CD4-positive, alpha-beta T cell (primary cell): ENCODE data around the gene HELZ. TPM values are rescaled to one million over a fixed set of nuclear protein-coding genes. Genes with fewer than 3 reads are reported as not detected.

Source experiments
- ATAC-seq: fragments of 200-7000 bp; cut with Tn5 transposase; one replicate; pipeline ENCODE4 v1.10.0; 2022; ENCODE audit warnings: mild to moderate bottlenecking; ENCODE audit not compliant: poor library complexity
- CTCF ChIA-PET: fragments of 350-600 bp; sonication (Branson Sonifier 250); formaldehyde crosslinking; loops from one replicate; lab custom pipeline; 2021; ENCODE audit warnings: antibody characterized with exemption, inconsistent platforms; lab: Charles Lee
- POLR2A ChIA-PET: fragments of 350-600 bp; sonication (Branson Sonifier 250); formaldehyde crosslinking; loops from one replicate; lab custom pipeline; 2021; ENCODE audit warnings: antibody characterized with exemption, inconsistent platforms; lab: Charles Lee
- DNase-seq, 14 experiments: peaks; one replicate each; pipeline ENCODE4 v3.0.0-alpha.2; 2013 to 2020; ENCODE audit warnings: mixed read lengths in 2 of 14
- H3K27ac ChIP-seq, 2 donors: one replicate each; pipeline versions ENCODE4 v1.5.1 to v1.7.0; 2013; ENCODE audit warnings: low read length in 2 of 2, low read depth in 1 of 2, mild to moderate bottlenecking in 1 of 2
- H3K27me3 ChIP-seq, 2 experiments: 1 replicate in 1 of 2; 2 replicates in 1 of 2; pipeline versions ENCODE4 v1.6.1 to v1.7.0; 2013; ENCODE audit warnings: low read length in 2 of 2, control low read depth in 1 of 2, mild to moderate bottlenecking in 1 of 2, moderate library complexity in 1 of 2; ENCODE audit not compliant: insufficient read depth in 2 of 2, control insufficient read depth in 1 of 2
- H3K36me3 ChIP-seq: one replicate; pipeline ENCODE4 v1.6.1; 2013; ENCODE audit warnings: low read length, control low read depth; ENCODE audit not compliant: insufficient read depth
- H3K4me1 ChIP-seq: one replicate; pipeline ENCODE4 v1.6.1; 2013; ENCODE audit warnings: low read length, control low read depth; ENCODE audit not compliant: insufficient read depth
- H3K4me3 ChIP-seq: one replicate; pipeline ENCODE4 v1.5.1; 2013; ENCODE audit warnings: mild to moderate bottlenecking, low read length, moderate library complexity
- H3K9me3 ChIP-seq, 2 experiments: 1 replicate in 1 of 2; 2 replicates in 1 of 2; pipeline versions ENCODE4 v1.6.1 to v1.7.0; 2013; ENCODE audit warnings: low read length in 2 of 2, mild to moderate bottlenecking in 2 of 2, control low read depth in 1 of 2, moderate library complexity in 1 of 2; ENCODE audit not compliant: control insufficient read depth in 1 of 2, insufficient read depth in 1 of 2
- H3K27ac Mint-ChIP-seq: one replicate; pipeline ENCODE4 v1.8.0; 2020; ENCODE audit warnings: mixed read lengths
- H3K27me3 Mint-ChIP-seq: one replicate; pipeline ENCODE4 v1.8.0; 2021; ENCODE audit warnings: mixed read lengths
- H3K36me3 Mint-ChIP-seq: one replicate; pipeline ENCODE4 v1.8.0; 2021; ENCODE audit warnings: low read depth, mixed read lengths
- H3K4me1 Mint-ChIP-seq: one replicate; pipeline ENCODE4 v1.8.0; 2021; ENCODE audit warnings: low read depth, mixed read lengths
- H3K4me3 Mint-ChIP-seq: one replicate; pipeline ENCODE4 v1.8.0; 2020; ENCODE audit warnings: mild to moderate bottlenecking, mixed read lengths
- H3K9me3 Mint-ChIP-seq: one replicate; pipeline ENCODE4 v1.8.0; 2020; ENCODE audit warnings: mixed read lengths
- CTCF ChIP-seq: fragments of 200-600 bp; IDR thresholded peaks from one replicate; pipeline ENCODE4 v1.8.0; 2022; ENCODE audit warnings: antibody characterized with exemption, mild to moderate bottlenecking
- intact Hi-C, 2 experiments: fragments of 100-400 bp; cut with DNase I in 1 of 2; cut with micrococcal nuclease in 1 of 2; formaldehyde crosslinking; loops; one replicate each; pipeline versions ENCODE4 v1.15.1 to v1.9.0; 2023 to 2025; cut with DNase I, micrococcal nuclease
- total RNA-seq, 174 experiments: library from RNA in 2 of 174; stranded (reverse) in 2 of 174; gene quantifications; one replicate each; pipeline ENCODE4 v1.2.3 and lab custom pipeline; 2021 to 2026

The HELZ gene
- total RNA-seq, 2 experiments from 2014 or later = 94.8 to 107 TPM

- H3K4me3 Mint-ChIP-seq = no peak overlapping the region
- CTCF ChIA-PET = no interaction called here
Observed at GRCh38 chr17:67278363-67278762, 33.4 kb upstream of the HELZ start.

GRCh38 chr17:67276075-67276474 lies 31.1 kb upstream of the HELZ start:
- H3K4me1 ChIP-seq = no peaks in the 10 kb centered on the region
- no peak overlapping the region for H3K4me3 ChIP-seq
- Mint-ChIP-seq H3K9me3 (no peaks in the 10 kb centered on the region), H3K4me1 (no peaks in the 10 kb centered on the region), H3K36me3 (no peaks in the 10 kb centered on the region), H3K27me3 (no peaks in the 10 kb centered on the region), H3K4me3 (no peak overlapping the region), H3K27ac (no peak overlapping the region)
- no peak overlapping the region for H3K27ac ChIP-seq
- no peak for TF ChIP-seq CTCF
- H3K36me3 ChIP-seq = no peaks in the 10 kb centered on the region
- ATAC-seq = no peak
- DNase-seq = no peak
- H3K27me3 ChIP-seq = no peaks in the 10 kb centered on the region
- no peaks in the 10 kb centered on the region for H3K9me3 ChIP-seq
- intact Hi-C loops = no loop called here
- ChIA-PET CTCF (no interaction called here), POLR2A (no interaction called here)

More at GRCh38 chr17:67278363-67278762, 33.4 kb upstream of the HELZ start:
- DNase-seq (no peak), ATAC-seq (no peak)
- no peaks in the 10 kb centered on the region for H3K4me1 ChIP-seq
- intact Hi-C loops = no loop called here
- H3K9me3 ChIP-seq = no peaks in the 10 kb centered on the region
- Mint-ChIP-seq H3K27me3 (no peaks in the 10 kb centered on the region), H3K9me3 (no peaks in the 10 kb centered on the region), H3K27ac (no peak overlapping the region), H3K36me3 (no peaks in the 10 kb centered on the region), H3K4me1 (no peaks in the 10 kb centered on the region)
- POLR2A ChIA-PET = no interaction called here
- no peak overlapping the region for H3K4me3 ChIP-seq
- no peak for TF ChIP-seq CTCF
- H3K36me3 ChIP-seq = no peaks in the 10 kb centered on the region
- no peak overlapping the region for H3K27ac ChIP-seq
- H3K27me3 ChIP-seq = no peaks in the 10 kb centered on the region

- no peak for ATAC-seq
- ChIA-PET POLR2A (no interaction called here), CTCF (no interaction called here)
- H3K4me3 Mint-ChIP-seq = no peak overlapping the region
- no peaks in the 10 kb centered on the region for H3K36me3 Mint-ChIP-seq
- H3K9me3 ChIP-seq = no peaks in the 10 kb centered on the region
- no peaks in the 10 kb centered on the region for H3K27me3 ChIP-seq
- TF ChIP-seq CTCF = no peak
- H3K36me3 ChIP-seq = no peaks in the 10 kb centered on the region
- H3K4me1 ChIP-seq = no peaks in the 10 kb centered on the region
- no peak for DNase-seq
- H3K27ac ChIP-seq = no peak overlapping the region
- H3K4me3 ChIP-seq = no peak overlapping the region
- no peaks in the 10 kb centered on the region for H3K9me3 Mint-ChIP-seq
- H3K27me3 Mint-ChIP-seq = no peaks in the 10 kb centered on the region
- intact Hi-C loops = no loop called here
- H3K4me1 Mint-ChIP-seq = no peaks in the 10 kb centered on the region
- H3K27ac Mint-ChIP-seq = no peak overlapping the region
Observed at GRCh38 chr17:67274466-67274865, 29.5 kb upstream of the HELZ start.
